Testis (tissue), 2 donors: ENCODE measurements around the gene JAM2.
"Not testable (repeated sequence)": the region's sequence is repeated elsewhere in the genome, so short reads cannot be mapped to it uniquely, and the experiment has no call there.

Experiments used
- CTCF ChIP-seq, 3 experiments: fragments of 450-650 bp in 2 of 3; fragments of 200-600 bp in 1 of 3; sonication (generic) in 1 of 3; IDR thresholded peaks; one replicate each; pipeline ENCODE4 v1.5.1; 2016 to 2019; ENCODE audit warnings: antibody characterized with exemption in 3 of 3, mild to moderate bottlenecking in 2 of 3, moderate library complexity in 1 of 3
- POLR2A ChIP-seq: fragments of 450-650 bp; IDR thresholded peaks from one replicate; pipeline ENCODE4 v1.6.1; 2017; ENCODE audit warnings: antibody characterized with exemption, mild to moderate bottlenecking, moderate library complexity

GRCh38 chr21:25714066-25714465 lies 75.0 kb downstream of the JAM2 start:
- not testable (repeated sequence) for TF ChIP-seq POLR2A; CTCF (IDR thresholded peaks at IDR 0.05)
